HepG2 (cell line): ENCODE measurements around the gene KXD1. TPM values are rescaled to one million over a fixed set of nuclear protein-coding genes. Genes with fewer than 3 reads are reported as not detected.
A peak's percentile ranks its signal among the peaks of the same experiment; 100 is the strongest.

Experiments
- ATAC-seq: fragments of 200-7000 bp; cut with Tn5 transposase; 3 replicates; pipeline ENCODE4 v1.9.1; 2020; ENCODE audit warnings: mild to moderate bottlenecking, moderate library complexity
- BruUV-seq: library from RNA; stranded (reverse); fragments of 400-500 nt; replicated peaks from 2 replicates; lab custom pipeline; 2021; lab: Mats Ljungman, UMichigan
- CTCF ChIA-PET: fragments of 300-600 bp; formaldehyde crosslinking; extraction: SDS; loops from one replicate; lab custom pipeline; 2021; ENCODE audit warnings: low total read pairs, inconsistent platforms, low intra/inter-chr PET ratio; lab: Yijun Ruan, JAX
- POLR2A ChIA-PET: fragments of 350-600 bp; sonication (Branson Sonifier 250); formaldehyde crosslinking; loops from one replicate; lab custom pipeline; 2020; ENCODE audit warnings: antibody characterized with exemption, inconsistent platforms; lab: Yijun Ruan, JAX
- DNase-seq: peaks from one replicate; pipeline ENCODE4 v3.0.0-alpha.2; 2015; ENCODE audit warnings: low spot score
- FAIRE-seq: peaks from 3 replicates; lab custom pipeline; 2011; peaks lifted over from hg19 to GRCh38; lab: Jason Lieb, UNC
- H2AFZ ChIP-seq: one replicate; pipeline ENCODE4 v1.6.1; 2011; ENCODE audit warnings: low read length, inconsistent platforms
- H3K27ac ChIP-seq: fragments of 300-600 bp; 3 replicates; pipeline ENCODE4 v1.8.0; 2011; ENCODE audit warnings: mixed run types, mild to moderate bottlenecking, mixed read lengths, low read length, inconsistent platforms; ENCODE audit not compliant: insufficient read depth; ENCODE audit errors: extremely low read length
- H3K27me3 ChIP-seq, 2 experiments: fragments of 200-600 bp in 1 of 2; 2 replicates in 1 of 2; 3 replicates in 1 of 2; pipeline versions ENCODE4 v1.6.0 to v1.8.0; 2011; ENCODE audit warnings: low read length in 2 of 2, mild to moderate bottlenecking in 2 of 2, moderate library complexity in 2 of 2, inconsistent platforms in 1 of 2; ENCODE audit not compliant: insufficient read depth in 2 of 2, control insufficient read depth in 1 of 2
- H3K36me3 ChIP-seq, 2 experiments: fragments of 200-600 bp in 1 of 2; replicated peaks in 1 of 2; 2 replicates in 1 of 2; 3 replicates in 1 of 2; pipeline versions ENCODE4 v1.5.1 to v1.8.0; 2011; ENCODE audit warnings: low read length in 2 of 2, inconsistent platforms in 1 of 2; ENCODE audit not compliant: insufficient read depth in 2 of 2, control insufficient read depth in 1 of 2
- H3K4me1 ChIP-seq: 2 replicates; pipeline ENCODE4 v1.5.1; 2012; ENCODE audit warnings: low read length, inconsistent platforms; ENCODE audit not compliant: insufficient read depth
- H3K4me2 ChIP-seq: 2 replicates; pipeline ENCODE4 v1.6.0; 2011; ENCODE audit warnings: low read depth, low read length, inconsistent platforms
- H3K4me3 ChIP-seq, 3 experiments: fragments of 200-600 bp in 1 of 3; sonication (generic), shearing (Covaris generic) in 1 of 3; replicated peaks in 1 of 3; 2 replicates each; pipeline ENCODE4 v1.5.1; 2011 to 2016; ENCODE audit warnings: low read length in 3 of 3, inconsistent platforms in 2 of 3, low read depth in 2 of 3, mild to moderate bottlenecking in 2 of 3, control low read depth in 1 of 3, mixed read lengths in 1 of 3; ENCODE audit not compliant: insufficient read depth in 1 of 3
- H3K79me2 ChIP-seq: one replicate; pipeline ENCODE4 v1.6.1; 2011; ENCODE audit warnings: low read length, inconsistent platforms; ENCODE audit not compliant: insufficient read depth
- H3K9ac ChIP-seq: 2 replicates; pipeline ENCODE4 v1.6.0; 2011; ENCODE audit warnings: mild to moderate bottlenecking, low read depth, low read length, inconsistent platforms; ENCODE audit not compliant: insufficient read depth
- H3K9me3 ChIP-seq: 2 replicates; pipeline ENCODE4 v1.5.1; 2012; ENCODE audit warnings: mild to moderate bottlenecking, low read length
- H4K20me1 ChIP-seq: 2 replicates; pipeline ENCODE4 v1.6.0; 2011; ENCODE audit warnings: inconsistent platforms, mild to moderate bottlenecking, low read length, moderate library complexity; ENCODE audit not compliant: insufficient read depth
- ADNP ChIP-seq: sonication (generic); formaldehyde crosslinking; IDR thresholded peaks from 2 replicates; pipeline ENCODE4 v1.4.0; 2020; ENCODE audit warnings: missing genetic modification reagents
- DPF2 ChIP-seq: sonication (generic); formaldehyde crosslinking; IDR thresholded peaks from 2 replicates; pipeline ENCODE4 v1.4.0; 2020; ENCODE audit warnings: mild to moderate bottlenecking, low read depth, missing genetic modification reagents, borderline replicate concordance
- ELF1 ChIP-seq: sonication (generic); formaldehyde crosslinking; IDR thresholded peaks from 2 replicates; pipeline ENCODE4 v1.4.0; 2020; ENCODE audit warnings: missing genetic modification reagents
- ERF ChIP-seq: IDR thresholded peaks from 2 replicates; pipeline ENCODE4 v1.6.1; 2018; ENCODE audit warnings: missing biosample characterization, missing genetic modification reagents
- JUNB ChIP-seq: sonication (generic); formaldehyde crosslinking; IDR thresholded peaks from 2 replicates; pipeline ENCODE4 v1.8.0; 2022; ENCODE audit warnings: missing genetic modification reagents, mild to moderate bottlenecking, borderline replicate concordance
- NFKBIZ ChIP-seq: IDR thresholded peaks from 2 replicates; pipeline ENCODE4 v1.6.1; 2018; ENCODE audit warnings: missing genetic modification reagents, missing compliant biosample characterization
- PCBP1 ChIP-seq: fragments of 200-400 bp; formaldehyde crosslinking; IDR thresholded peaks from 2 replicates; pipeline ENCODE4 v1.6.1; 2017; ENCODE audit warnings: mild to moderate bottlenecking, low read depth, low read length, borderline replicate concordance
- RBM39 ChIP-seq: fragments of 200-400 bp; formaldehyde crosslinking; IDR thresholded peaks from one replicate; pipeline ENCODE4 v1.6.1; 2018; ENCODE audit warnings: antibody characterized with exemption, mild to moderate bottlenecking, low read depth, low read length; ENCODE audit not compliant: poor library complexity, severe bottlenecking
- SOX6 ChIP-seq, 2 experiments: fragments of 450-650 bp in 1 of 2; sonication (generic) in 1 of 2; formaldehyde crosslinking in 1 of 2; IDR thresholded peaks; 2 replicates each; pipeline versions ENCODE4 v1.4.0 to v1.6.1; 2017 to 2020; ENCODE audit warnings: antibody characterized with exemption in 1 of 2, mild to moderate bottlenecking in 1 of 2, missing genetic modification reagents in 1 of 2
- SP1 ChIP-seq, 2 experiments: fragments of 450-650 bp in 1 of 2; sonication (generic) in 1 of 2; formaldehyde crosslinking in 1 of 2; IDR thresholded peaks; 2 replicates each; pipeline versions ENCODE4 v1.4.0 to v1.6.1; 2016 to 2020; ENCODE audit warnings: missing genetic modification reagents in 1 of 2
- WIZ ChIP-seq: sonication (generic); formaldehyde crosslinking; IDR thresholded peaks from 2 replicates; pipeline ENCODE4 v1.5.1; 2020; ENCODE audit warnings: mild to moderate bottlenecking, missing genetic modification reagents
- ZMAT3 ChIP-seq: sonication (generic); formaldehyde crosslinking; conservative IDR thresholded peaks from 2 replicates; pipeline ENCODE4 v1.7.0; 2021; ENCODE audit warnings: missing genetic modification reagents
- ZNF329 ChIP-seq: sonication (generic); formaldehyde crosslinking; IDR thresholded peaks from 2 replicates; pipeline ENCODE4 v1.9.0; 2021; ENCODE audit warnings: low read depth, mild to moderate bottlenecking, missing genetic modification reagents
- ZNF333 ChIP-seq: sonication (generic); formaldehyde crosslinking; IDR thresholded peaks from 2 replicates; pipeline ENCODE4 v1.4.0; 2020; ENCODE audit warnings: mild to moderate bottlenecking, missing genetic modification reagents, borderline replicate concordance
- ZNF549 ChIP-seq: sonication (generic); formaldehyde crosslinking; IDR thresholded peaks from 2 replicates; pipeline ENCODE4 v1.5.0; 2020; ENCODE audit warnings: missing genetic modification reagents
- ZNF598 ChIP-seq: sonication (generic); formaldehyde crosslinking; IDR thresholded peaks from 2 replicates; pipeline ENCODE4 v1.5.1; 2020; ENCODE audit warnings: mild to moderate bottlenecking, missing genetic modification reagents, borderline replicate concordance
- ZNF629 ChIP-seq: sonication (generic); formaldehyde crosslinking; conservative IDR thresholded peaks from 2 replicates; pipeline ENCODE4 v1.5.0; 2020; ENCODE audit warnings: missing genetic modification reagents
- WGBS: methylation state at CpG from one replicate; pipeline ENCODE4 v1.1.6; 2017; ENCODE audit warnings: low lambda C conversion rate; 5-methylcytosine and 5-hydroxymethylcytosine counted together
- in situ Hi-C: cut with HindIII; loops from 2 replicates; pipeline ENCODE4 v1.10.0; 2017; ENCODE audit warnings: low pct_unique_long_range_greater_than_20kb; ENCODE audit not compliant: extremely low pct_ligation_motif_present
- intact Hi-C: fragments of 100-400 bp; cut with micrococcal nuclease; formaldehyde crosslinking; loops from one replicate; pipeline ENCODE4 v1.10.0; 2022; ENCODE audit not compliant: unreplicated experiment
- polyA plus RNA-seq, 8 experiments: library from polyadenylated mRNA; depleted of rRNA in 3 of 8; stranded (reverse) in 7 of 8; unstranded in 1 of 8; fragments of >200 nt; fragmentation: Illumina TruSeq in 4 of 8; extraction: Trizol in 4 of 8; gene quantifications; 2 replicates each; pipeline versions ENCODE4 v1.2.1 to v1.2.3, GENCODE V29; 2011 to 2016; ENCODE audit warnings: low read depth in 4 of 8, missing spikeins in 1 of 8, mixed read lengths in 1 of 8; ENCODE audit not compliant: insufficient read depth in 1 of 8
- total RNA-seq, 5 experiments: library from RNA; depleted of rRNA; stranded (reverse); fragments of >200 nt; fragmentation: Illumina TruSeq; extraction: Trizol; gene quantifications; 2 replicates each; pipeline ENCODE4 v1.2.3, GENCODE V29; 2016; ENCODE audit warnings: low read depth in 1 of 5
- TF ChIP-seq, protein P1 (sequence below): sonication (generic); formaldehyde crosslinking; IDR thresholded peaks from 2 replicates; pipeline ENCODE4 v1.4.0; 2020; ENCODE audit warnings: mild to moderate bottlenecking, missing genetic modification reagents
- TF ChIP-seq, protein P2 (sequence below): sonication (generic); formaldehyde crosslinking; IDR thresholded peaks from 2 replicates; pipeline ENCODE4 v1.4.0; 2020; ENCODE audit warnings: missing genetic modification reagents

The KXD1 gene
- total and polyA plus RNA-seq, 2 of the 13 experiments (the other 11 are each of a cell fraction or from before 2014, with no cell fraction given): 44.6 to 143 TPM

DNA sequence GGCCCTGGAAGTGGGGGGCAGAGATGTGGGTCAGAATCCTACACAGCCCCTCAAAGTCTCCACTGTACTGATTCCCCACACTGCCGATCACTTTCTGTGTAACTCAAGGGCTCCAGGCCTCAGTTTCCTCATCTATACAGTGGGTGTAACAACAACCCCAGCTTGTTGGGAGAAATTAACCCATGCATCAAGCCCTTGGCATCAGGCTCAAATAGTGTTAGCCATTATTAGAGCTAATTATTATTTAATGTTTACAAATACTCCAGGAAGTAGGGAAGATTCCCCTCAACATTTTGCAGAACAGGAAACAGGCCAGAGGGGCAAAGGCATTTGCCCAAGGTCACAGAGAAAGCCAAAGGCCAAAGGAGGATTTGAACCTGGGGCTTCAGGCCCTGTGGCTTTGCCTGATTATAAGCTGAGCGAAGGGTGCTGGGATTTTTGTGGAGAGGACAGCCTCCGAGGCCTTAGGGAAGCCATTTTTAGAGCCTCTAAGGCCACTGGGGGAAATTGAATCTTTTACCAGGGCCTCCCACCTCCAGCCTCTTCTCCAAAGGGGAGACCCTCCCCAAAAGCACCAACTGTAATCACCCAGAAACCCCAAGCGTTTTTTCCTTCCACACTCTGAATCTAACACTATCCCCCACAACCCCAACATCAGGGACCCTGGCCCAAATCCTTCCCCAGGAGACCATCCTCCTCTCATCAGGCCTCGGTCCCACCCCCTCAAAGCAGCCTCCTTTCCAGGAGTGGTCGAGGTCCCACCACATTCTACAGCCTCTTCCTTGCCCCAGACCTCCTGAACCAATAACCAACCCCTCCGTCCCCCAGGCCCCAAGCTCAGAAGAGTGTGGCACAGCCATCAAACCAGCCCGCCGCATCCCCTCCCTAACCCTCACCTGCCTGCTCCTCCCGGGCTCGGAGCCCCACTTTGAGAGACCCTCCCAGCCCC is 15.4 kb upstream of the KXD1 start:
- Histone ChIP-seq H3K27ac (no peak overlapping the region), H3K9me3 (no peaks in the 10 kb centered on the region), H3K4me3 (peak overlapping the region; percentile 65 to 90 (median 81)), H3K9ac (peak overlapping the region; percentile 74), H2AFZ (no peak overlapping the region), H3K4me1 (peaks cover 32% of the 10 kb centered on the region), H3K79me2 (peaks cover 9% of the 10 kb centered on the region), H3K27me3 (no peaks in the 10 kb centered on the region; a peak in 1 of 5 replicates), H4K20me1 (no peaks in the 10 kb centered on the region), H3K36me3 (peaks cover 5 to 16% of the 10 kb centered on the region in 2 experiments), H3K4me2 (peak overlapping the region; percentile 88)
- DNase-seq (no peak), ATAC-seq (no peak), FAIRE-seq (no peak)
- no TSS peak for BruUV-seq
- in situ Hi-C loops (no loop called here), intact Hi-C loops (loop anchor here (2.0 kb wide), 1 partner anchor 15 kb away; the partner anchor contains the start of gene KXD1)
- POLR2A ChIA-PET: interaction anchor here (0.7 to 0.9 kb wide), 4 partner anchors 15 to 60 kb away, joined by 3 to 5 read pairs (median 4); partner anchors contain the start of genes KXD1 and REX1BD
- CTCF ChIA-PET: no interaction called here
- 28% methylated on average over 10 of the region's 11 CpGs for WGBS
- TF ChIP-seq JUNB (CRISPR knock-in tag) (no peak), SOX6 (IDR thresholded peaks at IDR 0.05) (no peak), SOX6 (CRISPR knock-in tag; IDR thresholded peaks at IDR 0.05) (no peak), NFKBIZ (CRISPR knock-in tag) (no peak), ADNP (CRISPR knock-in tag) (no peak), ERF (CRISPR knock-in tag) (no peak), RBM39 (no peak), ZNF598 (CRISPR knock-in tag) (no peak), SP1 (IDR thresholded peaks at IDR 0.05) (no peak), SP1 (CRISPR knock-in tag; IDR thresholded peaks at IDR 0.05) (no peak), ZNF329 (CRISPR knock-in tag) (no peak), ZNF549 (CRISPR knock-in tag) (no peak), WIZ (CRISPR knock-in tag) (no peak), PCBP1 (0 out of 2 replicates have a peak, but pooled peaks have one; percentile 65), DPF2 (no peak), ZNF333 (no peak), ZNF629 (CRISPR knock-in tag) (peak; percentile 88), ZMAT3 (CRISPR knock-in tag) (no peak), ELF1 (CRISPR knock-in tag) (no peak)
- TF ChIP-seq, protein P1, sequence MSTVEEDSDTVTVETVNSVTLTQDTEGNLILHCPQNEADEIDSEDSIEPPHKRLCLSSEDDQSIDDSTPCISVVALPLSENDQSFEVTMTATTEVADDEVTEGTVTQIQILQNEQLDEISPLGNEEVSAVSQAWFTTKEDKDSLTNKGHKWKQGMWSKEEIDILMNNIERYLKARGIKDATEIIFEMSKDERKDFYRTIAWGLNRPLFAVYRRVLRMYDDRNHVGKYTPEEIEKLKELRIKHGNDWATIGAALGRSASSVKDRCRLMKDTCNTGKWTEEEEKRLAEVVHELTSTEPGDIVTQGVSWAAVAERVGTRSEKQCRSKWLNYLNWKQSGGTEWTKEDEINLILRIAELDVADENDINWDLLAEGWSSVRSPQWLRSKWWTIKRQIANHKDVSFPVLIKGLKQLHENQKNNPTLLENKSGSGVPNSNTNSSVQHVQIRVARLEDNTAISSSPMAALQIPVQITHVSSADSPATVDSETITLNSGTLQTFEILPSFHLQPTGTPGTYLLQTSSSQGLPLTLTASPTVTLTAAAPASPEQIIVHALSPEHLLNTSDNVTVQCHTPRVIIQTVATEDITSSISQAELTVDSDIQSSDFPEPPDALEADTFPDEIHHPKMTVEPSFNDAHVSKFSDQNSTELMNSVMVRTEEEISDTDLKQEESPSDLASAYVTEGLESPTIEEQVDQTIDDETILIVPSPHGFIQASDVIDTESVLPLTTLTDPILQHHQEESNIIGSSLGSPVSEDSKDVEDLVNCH: no peak
- TF ChIP-seq, protein P2, sequence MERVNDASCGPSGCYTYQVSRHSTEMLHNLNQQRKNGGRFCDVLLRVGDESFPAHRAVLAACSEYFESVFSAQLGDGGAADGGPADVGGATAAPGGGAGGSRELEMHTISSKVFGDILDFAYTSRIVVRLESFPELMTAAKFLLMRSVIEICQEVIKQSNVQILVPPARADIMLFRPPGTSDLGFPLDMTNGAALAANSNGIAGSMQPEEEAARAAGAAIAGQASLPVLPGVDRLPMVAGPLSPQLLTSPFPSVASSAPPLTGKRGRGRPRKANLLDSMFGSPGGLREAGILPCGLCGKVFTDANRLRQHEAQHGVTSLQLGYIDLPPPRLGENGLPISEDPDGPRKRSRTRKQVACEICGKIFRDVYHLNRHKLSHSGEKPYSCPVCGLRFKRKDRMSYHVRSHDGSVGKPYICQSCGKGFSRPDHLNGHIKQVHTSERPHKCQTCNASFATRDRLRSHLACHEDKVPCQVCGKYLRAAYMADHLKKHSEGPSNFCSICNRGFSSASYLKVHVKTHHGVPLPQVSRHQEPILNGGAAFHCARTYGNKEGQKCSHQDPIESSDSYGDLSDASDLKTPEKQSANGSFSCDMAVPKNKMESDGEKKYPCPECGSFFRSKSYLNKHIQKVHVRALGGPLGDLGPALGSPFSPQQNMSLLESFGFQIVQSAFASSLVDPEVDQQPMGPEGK (CRISPR knock-in tag): peak; percentile 45
